SIG-M5 treated with dmso at 0.1 percent for 504 hours (cell line): ENCODE results near the gene ASCL2.

ENCODE experiments used
- DNase-seq: peaks from one replicate; lab custom pipeline; 2025; ENCODE audit not compliant: unreplicated experiment; lab: John Stamatoyannopoulos, UW

The ASCL2 gene

GRCh38 chr11:2263071-2263565 lies 7.3 kb downstream of the ASCL2 start:
- DNase-seq, result no peak

DNA sequence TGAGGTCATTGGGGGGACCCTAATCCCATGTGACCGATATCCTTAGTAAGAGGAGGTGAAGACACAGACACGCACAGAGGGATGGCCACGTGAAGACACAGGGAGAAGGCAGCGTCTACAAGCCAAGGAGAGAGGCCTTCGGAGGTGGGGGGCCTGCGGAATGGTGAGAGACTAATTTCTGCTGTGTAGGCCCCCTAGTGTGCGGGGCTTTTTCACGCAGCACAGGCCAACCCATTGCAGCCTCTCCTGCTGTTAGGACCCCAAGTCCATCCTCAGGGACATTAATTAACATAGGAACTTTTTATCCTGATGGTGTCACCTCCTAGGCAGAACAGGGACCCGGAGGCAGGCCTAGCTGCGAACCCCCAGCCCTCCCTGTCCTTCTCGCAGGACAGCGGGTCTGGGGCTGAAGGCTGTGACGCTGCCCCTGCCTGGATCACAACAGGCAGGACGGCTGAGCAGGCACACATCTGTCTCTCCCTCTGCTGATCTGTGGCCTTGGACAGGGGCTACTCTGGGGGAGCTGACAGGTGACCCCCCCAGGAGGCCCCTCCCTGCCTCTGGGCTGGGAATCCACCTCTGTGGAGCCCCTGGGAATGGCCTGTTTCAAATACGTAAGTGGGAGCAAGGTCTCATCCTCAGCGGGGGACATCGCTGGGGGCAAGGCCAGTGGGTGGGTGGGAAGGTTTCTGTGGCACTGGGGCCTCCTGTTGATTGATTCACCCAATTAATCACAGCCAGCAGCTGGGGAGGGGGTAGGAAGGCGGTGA lies 7.9 kb downstream of the ASCL2 start:
- DNase-seq, result no peak

DNA sequence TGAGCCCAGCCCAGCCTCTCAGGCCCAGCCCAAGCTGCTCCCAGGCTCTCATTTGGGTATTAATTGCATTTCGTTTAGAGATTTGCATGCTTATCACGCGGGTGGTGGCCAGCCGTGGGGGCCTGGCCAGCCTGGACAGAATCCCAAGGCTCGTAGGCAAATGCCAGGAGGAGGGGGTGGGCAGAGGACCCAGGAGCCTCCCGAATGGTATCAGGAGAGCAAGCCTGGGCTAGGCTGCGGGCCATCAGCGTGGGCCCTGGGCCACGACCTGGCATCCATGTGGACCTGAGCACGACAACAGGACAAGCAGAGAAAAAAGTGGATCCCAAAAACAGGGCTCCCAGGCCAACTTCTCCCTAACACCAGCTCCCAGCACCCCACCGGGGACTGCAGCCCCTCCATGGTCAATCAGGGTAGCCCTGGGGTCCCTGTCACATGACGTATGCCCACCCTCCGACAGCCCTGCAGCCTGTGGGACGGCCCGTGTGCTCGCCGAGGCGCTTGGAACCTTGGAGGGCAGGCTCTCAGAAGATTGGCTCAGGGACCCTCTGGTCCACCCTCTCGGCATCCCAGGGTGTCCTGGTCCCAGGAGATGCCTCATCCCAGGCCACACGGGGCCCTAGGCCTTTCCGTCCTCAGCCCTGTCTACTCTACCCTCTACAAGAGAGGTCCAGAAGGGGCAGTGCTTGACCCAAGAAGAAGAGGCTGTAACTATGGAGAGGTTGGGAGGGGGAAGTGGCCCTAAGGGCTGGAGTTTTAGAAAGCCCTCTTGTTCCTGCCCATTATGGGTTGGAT lies 8.8 kb downstream of the ASCL2 start:
- DNase-seq, result no peak

- no peak for DNase-seq
These were observed 9.7 kb downstream of the ASCL2 start for GRCh38 chr11:2260491-2261364.

DNA sequence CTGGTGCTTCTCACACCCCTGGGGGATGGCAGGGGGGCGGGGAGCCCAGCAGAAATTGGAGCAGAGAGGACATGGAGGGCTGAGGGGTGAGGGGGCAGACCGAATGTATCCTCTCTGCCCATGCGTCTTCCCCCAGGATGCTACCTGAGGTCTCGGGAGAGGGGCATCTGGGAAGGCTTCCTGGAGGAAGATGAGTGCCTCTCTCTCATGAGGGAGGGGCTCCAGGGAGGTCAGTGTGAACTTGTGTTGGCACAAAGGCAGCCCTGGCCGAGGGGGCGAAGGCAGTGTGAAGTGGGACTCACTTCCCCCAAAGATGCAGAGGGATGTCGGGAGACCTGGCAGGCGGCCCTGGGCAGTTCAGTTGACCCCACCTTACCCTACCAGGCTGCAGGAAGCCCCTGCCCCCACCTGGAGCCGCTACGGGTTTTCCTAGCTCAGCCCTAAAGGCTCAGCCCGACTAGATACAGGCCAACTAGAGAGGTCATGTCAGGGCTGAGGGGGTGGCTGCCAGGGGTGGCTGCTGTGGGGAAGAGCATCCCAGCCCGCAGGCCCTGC lies 10.4 kb downstream of the ASCL2 start:
- DNase-seq, result no peak

DNA sequence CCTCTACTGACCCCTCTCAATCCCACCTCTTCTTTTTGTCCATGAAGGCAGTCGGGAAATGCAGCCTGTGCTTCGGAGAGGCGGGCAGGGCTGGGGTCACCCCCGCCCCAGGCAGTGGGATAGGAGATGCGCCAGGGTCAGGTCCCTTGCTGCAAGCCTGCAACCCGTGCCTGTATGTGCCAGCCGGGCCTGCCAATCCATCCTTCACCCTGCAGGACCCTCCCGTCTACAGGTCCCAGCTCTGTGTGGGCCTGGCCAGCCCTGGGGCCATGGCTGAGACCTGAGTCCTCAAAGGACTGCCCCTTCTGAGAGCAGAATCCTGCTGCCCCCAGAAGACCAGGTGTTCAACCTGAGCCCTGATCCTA lies 10.9 kb downstream of the ASCL2 start:
- DNase-seq, result no peak

DNA sequence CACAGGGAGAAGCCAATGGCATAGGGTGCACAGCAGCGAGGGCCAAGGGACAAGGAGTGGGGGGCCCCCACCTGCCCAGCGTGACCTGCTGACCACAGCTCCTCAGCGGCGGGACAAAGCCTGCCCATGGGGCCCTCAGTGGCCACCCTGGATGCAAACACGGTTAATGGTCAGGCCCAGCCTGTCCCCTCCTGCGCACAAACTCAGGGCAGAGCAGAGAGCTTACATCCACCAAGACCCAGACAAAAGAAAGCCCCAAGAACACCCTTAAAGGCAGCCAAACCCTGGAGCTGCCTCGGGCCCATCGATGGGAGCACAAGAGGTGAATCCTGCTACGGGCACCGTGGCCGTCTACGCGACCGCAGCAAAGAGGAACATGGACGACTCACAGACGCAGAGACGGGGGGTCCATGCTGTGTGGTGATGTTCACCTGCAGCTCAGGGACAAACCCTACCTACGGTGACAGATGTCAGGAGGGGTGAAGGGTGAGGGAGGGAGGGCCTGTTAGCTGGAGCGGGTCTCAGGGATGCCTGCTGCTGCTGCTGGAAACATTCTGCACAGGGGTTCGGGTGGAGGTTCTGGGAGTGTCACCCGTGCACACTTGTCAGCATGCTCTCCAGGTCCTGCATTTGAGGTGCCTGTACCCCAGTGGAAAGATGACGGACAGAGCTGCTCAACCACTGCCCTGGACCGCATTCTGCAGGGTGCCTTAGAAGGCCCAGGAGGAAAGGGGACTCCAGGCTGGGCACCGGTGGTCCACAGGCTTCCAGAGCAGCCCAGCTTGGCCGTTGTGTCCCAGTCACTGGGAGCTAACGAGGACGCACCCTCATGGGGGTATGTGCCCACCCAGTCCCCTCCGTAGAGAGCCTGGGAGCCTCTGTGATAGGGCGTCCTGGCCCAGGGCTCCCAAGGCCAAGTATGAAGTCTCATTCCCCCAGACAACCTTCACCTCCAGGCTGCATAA lies 11.6 kb downstream of the ASCL2 start:
- no peak for DNase-seq

DNA sequence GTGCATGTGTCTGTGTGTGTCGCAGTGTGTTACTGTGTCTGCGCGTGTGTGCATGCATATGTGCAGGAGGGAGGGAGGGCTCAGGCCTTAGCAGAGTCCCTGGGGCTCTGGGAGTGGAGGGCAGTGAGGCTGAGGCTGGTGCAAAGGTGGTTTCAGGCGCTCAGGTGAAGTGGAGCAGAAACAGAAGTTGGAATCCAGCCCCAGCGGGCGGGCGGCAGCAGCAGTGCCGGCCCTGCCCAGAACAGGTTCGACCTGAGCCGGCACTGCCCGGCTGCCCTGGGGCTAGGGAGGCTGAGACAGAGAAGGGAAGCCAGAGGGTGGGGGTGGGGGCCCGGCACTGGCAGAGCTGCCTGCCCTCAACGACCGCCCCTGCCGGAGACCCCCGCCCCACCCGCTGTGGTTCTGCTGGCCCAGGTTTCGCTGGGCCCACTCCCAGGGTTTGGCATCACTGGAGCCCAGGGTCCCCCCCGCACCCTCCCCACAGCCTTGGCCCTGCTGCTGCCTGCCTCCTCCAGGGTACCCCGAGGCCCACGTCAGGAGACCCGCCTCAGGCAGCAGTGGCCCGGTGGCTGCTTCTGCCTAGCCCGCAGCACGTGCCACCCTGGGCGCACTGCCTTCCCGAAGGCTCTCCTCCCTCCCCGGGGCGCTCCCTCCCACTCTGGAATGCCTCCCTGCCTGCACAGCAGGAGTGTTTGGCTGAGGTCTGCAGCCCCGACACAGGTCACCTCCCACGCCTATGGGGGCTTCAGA lies 13.3 kb downstream of the ASCL2 start:
- DNase-seq, result peak; percentile 21

GRCh38 chr11:2256293-2256913 lies 14.0 kb downstream of the ASCL2 start:
- no peak for DNase-seq

DNA sequence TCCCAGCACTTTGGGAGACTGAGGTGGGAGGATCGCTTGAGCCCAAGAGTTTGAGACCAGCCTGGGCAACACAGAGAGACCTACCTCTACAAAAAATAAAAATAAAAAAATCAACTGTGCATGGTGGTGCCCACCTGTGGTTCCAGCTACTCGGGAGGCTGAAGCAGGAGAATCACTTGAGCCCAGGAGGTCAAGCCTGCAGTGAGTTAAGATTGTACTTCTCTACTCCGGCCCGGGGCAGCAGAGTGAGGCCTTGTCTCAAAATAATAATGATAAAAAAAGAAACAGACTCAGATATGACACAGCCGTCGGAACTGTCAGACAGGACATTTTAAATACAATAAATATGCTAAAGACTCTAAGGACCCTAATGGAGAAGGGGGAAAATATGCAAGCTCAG lies 18.4 kb downstream of the ASCL2 start:
- DNase-seq, result no peak

DNA sequence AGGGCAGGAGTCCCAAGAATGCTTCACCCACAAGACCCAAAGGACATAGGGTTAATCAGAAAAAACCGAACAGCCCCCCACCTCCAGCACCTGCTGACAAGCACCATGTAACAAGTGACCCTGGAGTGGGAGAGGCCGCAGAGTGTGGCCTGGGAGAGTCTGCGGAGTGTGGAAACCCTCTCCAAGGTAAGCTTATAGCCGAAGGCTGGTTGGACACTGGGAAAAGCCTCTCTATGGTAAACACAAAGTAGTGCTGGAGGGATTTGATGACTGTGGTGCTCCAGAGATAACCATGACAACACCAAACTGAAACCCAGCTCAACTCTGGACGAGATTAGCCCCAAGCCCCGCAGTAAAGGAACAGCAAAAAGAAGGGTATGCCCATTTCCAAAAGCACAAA lies 19.2 kb downstream of the ASCL2 start:
- DNase-seq, result no peak

DNA sequence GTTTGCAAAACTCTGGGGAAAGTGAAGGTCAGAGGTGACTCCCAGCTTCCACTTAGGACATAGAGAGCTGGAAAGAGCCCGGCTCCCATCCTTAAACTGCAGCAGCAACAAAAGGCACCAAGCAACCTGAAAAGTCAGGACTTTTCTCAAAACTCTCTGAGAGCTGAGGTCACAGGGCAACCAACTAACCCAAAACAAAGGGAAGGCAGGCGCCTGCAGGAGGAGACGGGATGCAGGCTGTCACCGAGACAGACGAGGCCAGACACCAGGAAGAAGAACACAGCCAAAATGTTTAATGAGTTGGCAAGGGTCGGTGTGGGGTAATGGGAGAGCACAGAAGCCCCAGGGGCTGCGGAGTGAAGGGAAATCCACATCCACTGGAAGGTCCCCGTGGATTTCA lies 19.9 kb downstream of the ASCL2 start:
- no peak for DNase-seq

DNA sequence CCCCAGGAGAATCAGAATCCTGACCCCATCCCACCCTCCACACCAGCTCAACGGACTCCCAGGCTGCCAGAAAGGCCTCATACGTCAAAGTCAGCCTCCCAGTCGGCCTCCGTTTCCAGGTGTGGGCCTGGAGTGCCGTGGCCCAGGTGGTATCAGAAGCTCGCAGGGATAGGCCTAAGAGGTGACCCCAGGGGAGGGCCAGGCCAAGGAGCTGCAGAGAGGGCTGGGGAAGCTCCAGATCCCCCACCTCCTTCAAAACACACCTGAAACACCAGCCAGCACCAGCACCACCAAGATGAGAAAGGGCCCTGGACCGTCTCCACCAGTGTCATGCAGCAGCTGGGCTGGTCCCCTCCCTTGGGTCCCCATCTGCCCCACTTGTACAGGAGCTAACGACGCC lies 20.3 kb downstream of the ASCL2 start:
- no peak for DNase-seq

GRCh38 chr11:2249189-2249916 lies 21.0 kb downstream of the ASCL2 start:
- no peak for DNase-seq

- no peak for DNase-seq
These were observed 21.6 kb downstream of the ASCL2 start for GRCh38 chr11:2248762-2249161.

GRCh38 chr11:2248242-2248641 lies 22.1 kb downstream of the ASCL2 start:
- DNase-seq, result no peak

DNA sequence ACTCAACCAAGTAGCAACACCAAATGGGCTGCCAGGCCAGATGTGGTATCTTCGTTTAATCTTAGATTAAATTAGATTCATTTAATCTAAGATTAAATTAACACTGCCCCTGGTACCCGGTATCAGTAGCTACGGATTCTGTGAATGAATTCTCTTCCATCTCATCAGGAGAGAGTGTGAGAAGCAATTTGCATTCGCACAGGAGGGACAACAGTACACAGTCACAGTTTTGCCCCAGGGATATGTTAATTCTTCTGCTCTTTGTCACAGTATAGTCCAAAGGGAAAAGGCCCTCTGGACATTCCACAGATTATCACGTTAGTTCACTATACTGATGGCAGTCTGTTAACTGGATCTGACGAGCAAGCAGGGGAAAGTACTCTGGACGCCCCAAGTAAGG lies 22.9 kb downstream of the ASCL2 start:
- DNase-seq, result no peak

- no peak for DNase-seq
These were observed 29.6 kb downstream of the ASCL2 start for GRCh38 chr11:2240834-2241233.
